GM20000 (cell line): ENCODE results near the gene TMEM184B.

ENCODE experiments used
- DNase-seq: peaks from one replicate; pipeline ENCODE4 v3.0.0; 2012; ENCODE audit warnings: low spot score
- CTCF ChIP-seq: IDR thresholded peaks from 2 replicates; pipeline ENCODE4 v1.5.1; 2012; ENCODE audit warnings: mild to moderate bottlenecking, control low read depth; ENCODE audit errors: extremely low read depth, missing control alignments

TMEM184B gene

GRCh38 chr22:38311323-38311620 lies 38.5 kb upstream of the TMEM184B start:
- DNase-seq, result no peak
- no peak for TF ChIP-seq CTCF

- DNase-seq, result no peak
- no peak for TF ChIP-seq CTCF
These were observed 37.9 kb upstream of the TMEM184B start for GRCh38 chr22:38310518-38311322.

- DNase-seq, result no peak
- TF ChIP-seq CTCF, result no peak
These were observed 37.1 kb upstream of the TMEM184B start for GRCh38 chr22:38309614-38310517.

GRCh38 chr22:38308791-38309498 lies 36.1 kb upstream of the TMEM184B start:
- TF ChIP-seq CTCF, result no peak
- DNase-seq, result no peak

- peak; percentile 82 for DNase-seq
These were observed 33.0 kb upstream of the TMEM184B start for GRCh38 chr22:38305471-38306448.

More at GRCh38 chr22:38305471-38306448, 33.0 kb upstream of the TMEM184B start:
- TF ChIP-seq CTCF, result peak; percentile 9
